ENCODE data around the gene TTYH2. TPM values are rescaled to one million over a fixed set of nuclear protein-coding genes. Genes with fewer than 3 reads are reported as not detected.

TTYH2 gene
- total and polyA plus RNA-seq, 2 experiments from 2014 or later, result 0.38 TPM; not detected in 1

DNA sequence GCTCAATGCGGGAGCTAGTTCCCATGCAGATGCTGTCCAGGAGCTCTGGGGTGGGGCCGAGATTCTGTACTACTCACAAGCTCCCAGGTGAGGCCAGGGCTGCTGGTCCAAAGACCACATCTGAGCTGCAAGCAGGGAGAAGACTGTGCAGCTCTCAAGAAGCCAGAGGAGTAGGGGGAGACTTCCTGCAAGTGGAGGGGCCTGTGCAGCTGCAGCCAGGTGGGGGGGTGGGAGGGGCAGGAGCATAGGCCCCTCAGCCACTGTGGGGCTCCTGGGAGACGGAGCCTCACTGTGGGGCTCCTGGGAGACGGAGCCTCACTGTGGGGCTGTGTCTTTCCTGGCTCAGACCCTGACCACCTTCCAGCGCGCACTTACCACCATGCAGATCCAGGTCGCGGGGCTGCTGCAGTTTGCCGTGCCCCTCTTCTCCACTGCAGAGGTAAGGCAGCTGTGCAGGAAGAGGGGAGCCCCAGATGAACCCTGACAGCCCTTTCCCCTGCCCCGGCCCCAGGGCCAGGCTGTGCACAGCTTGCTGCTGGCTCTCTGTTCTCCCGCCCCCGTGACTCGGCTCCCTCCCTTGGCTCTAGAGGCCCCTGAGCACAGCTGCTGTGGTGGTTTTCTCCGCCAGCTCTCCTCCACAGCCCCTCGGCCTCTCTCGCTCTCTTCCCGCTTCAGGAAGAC, 36.4 kb downstream of the TTYH2 start:
- no peak overlapping the region for H3K4me3 ChIP-seq
- no peaks in the 10 kb centered on the region for H3F3A ChIP-seq (ENCODE audit: insufficient read depth)
- 55 to 58% methylated on average over 15 to 16 of the region's 17 CpGs for WGBS, 2 experiments (ENCODE audit: low coverage in 1 of 2, low lambda C conversion rate in 2 of 2, missing lambda C conversion rate in 2 of 2)
- H3K27me3 ChIP-seq (replicated peaks; ENCODE audit: insufficient read depth), result no peaks in the 10 kb centered on the region
- no peak overlapping the region for H3K9ac ChIP-seq
- H2AFZ ChIP-seq, result no peak overlapping the region
- in situ Hi-C loops (cut with MboI), result no loop called here
- H3K4me1 ChIP-seq (ENCODE audit: insufficient read depth), result no peaks in the 10 kb centered on the region
- H3K36me3 ChIP-seq (ENCODE audit: low read depth), result no peaks in the 10 kb centered on the region
- no peak for DNase-seq
- H3K9me2 ChIP-seq (ENCODE audit: insufficient read depth), result no peaks in the 10 kb centered on the region
- no peak overlapping the region for H3K4me2 ChIP-seq (ENCODE audit: unreplicated experiment)
- no peak overlapping the region for H3K27ac ChIP-seq
- no peaks in the 10 kb centered on the region for H4K20me1 ChIP-seq (ENCODE audit: insufficient read depth)
- no peaks in the 10 kb centered on the region for H3K9me3 ChIP-seq (ENCODE audit: low read depth)
- no peaks in the 10 kb centered on the region for H3K79me2 ChIP-seq (ENCODE audit: insufficient read depth)
- TF ChIP-seq EZH2 (IDR thresholded peaks at IDR 0.05; ENCODE audit: insufficient read depth, poor library complexity, severe bottlenecking), result no peak
- no peak for TF ChIP-seq EZH2phosphoT487 (IDR thresholded peaks at IDR 0.05; ENCODE audit: insufficient read depth, low read depth)

DNA sequence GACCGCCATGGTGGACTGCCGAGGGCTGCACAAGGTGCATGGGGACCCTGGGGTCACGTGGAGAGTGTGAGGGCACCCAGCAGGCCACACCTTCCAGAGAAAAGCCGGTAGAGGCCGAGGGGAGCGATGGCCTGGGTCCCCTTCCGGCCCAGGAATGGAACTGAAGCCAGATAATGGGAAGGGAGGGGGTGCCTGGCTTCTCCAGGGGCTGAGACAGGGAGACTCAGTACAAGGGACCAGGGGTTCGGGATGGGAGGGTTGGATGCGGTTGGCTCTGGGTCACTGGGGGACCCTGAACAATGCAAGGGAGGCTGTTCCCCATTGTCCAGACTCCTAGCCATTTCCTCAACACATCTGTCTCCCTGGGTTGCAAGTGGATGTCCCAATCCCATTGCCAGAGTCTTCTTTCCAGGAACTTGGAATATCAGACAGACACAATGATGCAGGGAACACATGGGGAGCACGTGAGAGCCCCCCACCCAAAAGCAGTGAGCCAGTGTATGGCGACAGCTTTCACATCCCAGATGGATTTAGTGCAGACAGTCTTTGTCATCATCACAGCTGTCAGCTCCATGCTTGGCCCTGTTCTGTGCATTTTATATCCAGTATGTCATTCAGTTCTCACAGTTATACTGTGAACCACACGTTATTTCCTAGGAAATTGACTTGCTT, 37.1 kb downstream of the TTYH2 start:
- WGBS, 2 experiments (ENCODE audit: low coverage in 1 of 2, low lambda C conversion rate in 2 of 2, missing lambda C conversion rate in 2 of 2), result 30 to 37% methylated on average over 12 of the region's 12 CpGs
- Histone ChIP-seq H4K20me1 (ENCODE audit: insufficient read depth) (no peaks in the 10 kb centered on the region), H3K4me3 (no peak overlapping the region), H3F3A (ENCODE audit: insufficient read depth) (no peaks in the 10 kb centered on the region), H3K9ac (no peak overlapping the region), H3K4me1 (ENCODE audit: insufficient read depth) (no peaks in the 10 kb centered on the region), H3K4me2 (ENCODE audit: unreplicated experiment) (no peak overlapping the region), H3K9me2 (ENCODE audit: insufficient read depth) (no peaks in the 10 kb centered on the region), H3K79me2 (ENCODE audit: insufficient read depth) (no peaks in the 10 kb centered on the region), H2AFZ (no peak overlapping the region), H3K27ac (no peak overlapping the region), H3K36me3 (ENCODE audit: low read depth) (no peaks in the 10 kb centered on the region), H3K27me3 (replicated peaks; ENCODE audit: insufficient read depth) (no peaks in the 10 kb centered on the region), H3K9me3 (ENCODE audit: low read depth) (no peaks in the 10 kb centered on the region)
- TF ChIP-seq EZH2 (IDR thresholded peaks at IDR 0.05; ENCODE audit: insufficient read depth, poor library complexity, severe bottlenecking) (no peak), EZH2phosphoT487 (IDR thresholded peaks at IDR 0.05; ENCODE audit: insufficient read depth, low read depth) (no peak)
- DNase-seq, result no peak
- in situ Hi-C loops (cut with MboI), result no loop called here

DNA sequence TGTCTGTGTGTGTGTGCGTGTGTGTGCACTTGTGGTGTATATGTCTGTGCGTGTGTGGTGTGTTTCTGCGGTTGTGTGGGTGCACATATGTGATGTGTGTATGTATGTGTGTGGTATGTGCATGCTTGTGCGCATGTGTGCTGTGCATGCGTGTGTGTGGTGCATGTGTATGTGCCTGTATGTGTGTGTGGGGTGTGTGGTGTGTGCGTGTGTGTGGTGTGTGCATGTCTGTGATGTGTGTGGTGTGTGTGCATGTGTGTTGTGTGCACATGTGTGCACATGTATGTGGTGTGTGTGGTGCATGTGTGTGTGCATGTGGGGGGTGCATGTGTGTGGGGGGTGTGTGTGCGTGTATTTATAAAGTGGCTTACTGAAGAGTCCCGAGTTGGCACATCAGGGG, 37.7 kb downstream of the TTYH2 start:
- Histone ChIP-seq H3F3A (ENCODE audit: insufficient read depth) (no peaks in the 10 kb centered on the region), H3K9me2 (ENCODE audit: insufficient read depth) (no peaks in the 10 kb centered on the region), H3K4me2 (ENCODE audit: unreplicated experiment) (no peak overlapping the region), H3K27ac (no peak overlapping the region), H2AFZ (no peak overlapping the region), H3K4me1 (ENCODE audit: insufficient read depth) (no peaks in the 10 kb centered on the region), H3K36me3 (ENCODE audit: low read depth) (no peaks in the 10 kb centered on the region), H3K9ac (no peak overlapping the region), H3K79me2 (ENCODE audit: insufficient read depth) (no peaks in the 10 kb centered on the region), H3K9me3 (ENCODE audit: low read depth) (no peaks in the 10 kb centered on the region), H3K27me3 (replicated peaks; ENCODE audit: insufficient read depth) (no peaks in the 10 kb centered on the region), H4K20me1 (ENCODE audit: insufficient read depth) (no peaks in the 10 kb centered on the region), H3K4me3 (no peak overlapping the region)
- in situ Hi-C loops (cut with MboI), result no loop called here
- TF ChIP-seq EZH2 (IDR thresholded peaks at IDR 0.05; ENCODE audit: insufficient read depth, poor library complexity, severe bottlenecking) (no peak), EZH2phosphoT487 (IDR thresholded peaks at IDR 0.05; ENCODE audit: insufficient read depth, low read depth) (no peak)
- DNase-seq, result no peak
- WGBS, 2 experiments (ENCODE audit: low coverage in 1 of 2, low lambda C conversion rate in 2 of 2, missing lambda C conversion rate in 2 of 2), result 55 to 61% methylated on average over 8 of the region's 8 CpGs

DNA sequence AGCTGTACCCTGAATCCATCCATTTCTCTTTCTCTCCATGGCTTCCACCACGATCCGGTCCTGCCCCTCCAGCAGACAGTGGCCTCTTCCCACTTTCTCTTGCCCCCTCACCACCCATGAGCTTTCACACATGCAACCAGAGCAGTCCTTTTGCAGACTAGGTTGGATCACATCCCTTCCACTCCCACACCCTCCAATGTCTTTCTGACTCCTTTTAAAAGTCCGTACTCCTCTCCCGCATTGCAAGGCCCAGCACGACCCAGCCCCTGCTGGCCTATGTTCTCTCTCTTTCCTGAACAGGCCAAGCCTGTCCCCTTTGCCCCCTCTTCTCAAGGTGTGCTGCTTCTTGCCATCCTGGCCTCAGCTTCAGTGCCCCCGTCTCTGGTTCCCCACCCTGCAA, 38.2 kb downstream of the TTYH2 start:
- no peak overlapping the region for H3K9ac ChIP-seq
- TF ChIP-seq EZH2phosphoT487 (IDR thresholded peaks at IDR 0.05; ENCODE audit: insufficient read depth, low read depth) (no peak), EZH2 (IDR thresholded peaks at IDR 0.05; ENCODE audit: insufficient read depth, poor library complexity, severe bottlenecking) (no peak)
- H3K9me3 ChIP-seq (ENCODE audit: low read depth), result no peaks in the 10 kb centered on the region
- no peak overlapping the region for H2AFZ ChIP-seq
- no peaks in the 10 kb centered on the region for H3K79me2 ChIP-seq (ENCODE audit: insufficient read depth)
- no peaks in the 10 kb centered on the region for H4K20me1 ChIP-seq (ENCODE audit: insufficient read depth)
- no peaks in the 10 kb centered on the region for H3F3A ChIP-seq (ENCODE audit: insufficient read depth)
- DNase-seq, result no peak
- in situ Hi-C loops (cut with MboI), result no loop called here
- H3K9me2 ChIP-seq (ENCODE audit: insufficient read depth), result no peaks in the 10 kb centered on the region
- H3K36me3 ChIP-seq (ENCODE audit: low read depth), result no peaks in the 10 kb centered on the region
- H3K27me3 ChIP-seq (replicated peaks; ENCODE audit: insufficient read depth), result no peaks in the 10 kb centered on the region
- H3K4me1 ChIP-seq (ENCODE audit: insufficient read depth), result no peaks in the 10 kb centered on the region
- WGBS, 2 experiments (ENCODE audit: low coverage in 1 of 2, low lambda C conversion rate in 2 of 2, missing lambda C conversion rate in 2 of 2), result 64 to 68% methylated on average over 6 of the region's 6 CpGs
- no peak overlapping the region for H3K27ac ChIP-seq
- no peak overlapping the region for H3K4me2 ChIP-seq (ENCODE audit: unreplicated experiment)
- H3K4me3 ChIP-seq, result no peak overlapping the region
